SKM-1 treated with dmso at 0.1 percent for 144 hours (cell line): ENCODE results near the gene LCLAT1.

Experiments used
- DNase-seq: peaks from one replicate; lab custom pipeline; 2025; ENCODE audit not compliant: unreplicated experiment; lab: John Stamatoyannopoulos, UW

LCLAT1 gene

DNA sequence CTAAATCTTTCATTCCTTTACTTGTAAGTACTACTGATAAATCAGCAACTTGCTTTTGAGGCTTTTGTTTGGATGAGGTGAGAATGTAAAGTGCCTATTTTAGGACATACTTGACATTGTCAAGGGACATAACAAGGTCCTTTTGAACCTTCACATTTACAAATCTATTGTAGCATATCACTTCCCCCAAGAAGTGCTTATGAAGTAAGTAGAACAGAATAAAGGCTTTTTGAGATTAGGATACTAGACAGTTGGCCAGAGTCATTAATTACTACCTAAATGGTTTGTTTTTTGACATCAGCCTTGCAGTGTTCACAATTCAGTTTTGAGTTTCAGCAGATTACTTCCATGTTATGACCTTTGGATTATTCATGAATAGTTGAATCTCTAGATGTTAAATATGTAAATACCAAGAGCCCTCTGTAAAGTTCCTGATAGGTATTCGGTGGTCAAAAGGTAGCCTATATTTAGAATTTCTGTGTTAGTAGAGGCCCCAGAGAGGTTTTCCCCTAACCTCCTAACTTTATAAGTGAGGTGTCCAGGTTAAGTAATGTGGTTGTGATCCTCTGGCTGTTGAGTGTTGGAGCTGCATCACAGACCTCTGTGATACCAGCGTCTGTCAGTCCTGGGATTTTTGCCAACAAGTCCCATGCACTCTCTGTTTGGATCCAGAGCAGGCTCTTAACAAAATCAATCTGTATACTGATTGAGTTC is 67.2 kb downstream of the LCLAT1 start:
- no peak for DNase-seq

GRCh38 chr2:30514848-30515435 is 67.9 kb downstream of the LCLAT1 start:
- no peak for DNase-seq

DNA sequence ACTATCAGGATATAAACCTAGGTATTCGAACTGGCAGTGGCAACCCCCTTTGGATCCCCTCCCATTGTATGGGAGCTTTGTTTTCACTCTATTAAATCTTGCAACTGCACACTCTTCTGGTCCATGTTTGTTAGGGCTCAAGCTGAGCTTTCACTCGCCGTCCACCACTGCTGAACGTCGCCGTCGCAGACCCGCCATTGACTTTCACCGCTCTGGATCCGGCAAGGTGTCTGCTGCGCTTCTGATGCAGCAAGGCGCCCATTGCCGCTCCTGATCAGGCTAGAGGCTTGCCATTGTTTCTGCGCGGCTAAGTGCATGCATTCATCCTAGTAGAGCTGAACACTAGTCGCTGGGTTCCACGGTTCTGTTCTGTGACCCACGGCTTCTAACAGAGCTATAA is 69.1 kb downstream of the LCLAT1 start:
- no peak for DNase-seq

DNA sequence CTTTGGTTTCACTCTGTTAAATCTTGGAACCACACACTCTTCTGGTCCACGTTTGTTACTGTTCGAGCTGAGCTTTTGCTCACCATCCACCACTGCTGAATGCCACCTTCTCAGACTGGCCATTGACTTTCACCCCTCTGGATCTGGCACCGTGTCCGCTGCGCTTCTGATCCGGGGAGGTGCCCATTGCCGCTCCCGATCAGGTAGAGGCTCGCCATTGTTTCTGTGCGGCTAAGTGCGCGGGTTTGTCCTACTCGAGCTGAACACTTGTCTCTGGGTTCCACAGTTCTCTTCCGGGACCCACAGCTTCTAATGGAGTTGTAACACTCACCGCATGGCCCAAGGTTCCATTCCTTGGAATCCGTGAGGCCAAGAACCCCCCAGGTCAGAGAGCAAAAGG is 72.8 kb downstream of the LCLAT1 start:
- DNase-seq: no peak

GRCh38 chr2:30522421-30522820 is 75.4 kb downstream of the LCLAT1 start:
- no peak for DNase-seq

DNA sequence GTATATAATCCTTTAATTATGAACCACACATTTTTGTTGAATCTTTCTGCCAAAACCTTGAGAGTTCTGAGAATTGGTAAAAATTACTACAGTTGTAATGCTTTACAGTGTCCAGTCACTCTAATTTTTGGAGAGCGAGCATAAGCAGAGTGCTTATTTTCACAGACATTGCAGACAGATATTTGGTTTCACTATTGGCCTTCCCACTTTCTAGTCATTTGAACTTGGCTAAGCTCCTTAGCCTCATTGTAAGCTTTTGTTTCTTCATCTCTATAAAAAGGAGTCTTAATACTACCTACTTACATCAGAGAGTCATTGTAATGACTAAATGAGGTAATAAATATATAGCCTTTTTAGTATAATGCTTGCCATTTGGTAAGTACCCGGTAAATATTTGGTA is 80.4 kb downstream of the LCLAT1 start:
- DNase-seq: no peak

- DNase-seq: no peak
Measured at GRCh38 chr2:30527859-30528258, 80.8 kb downstream of the LCLAT1 start.

GRCh38 chr2:30530346-30530745 is 83.3 kb downstream of the LCLAT1 start:
- DNase-seq: no peak

DNA sequence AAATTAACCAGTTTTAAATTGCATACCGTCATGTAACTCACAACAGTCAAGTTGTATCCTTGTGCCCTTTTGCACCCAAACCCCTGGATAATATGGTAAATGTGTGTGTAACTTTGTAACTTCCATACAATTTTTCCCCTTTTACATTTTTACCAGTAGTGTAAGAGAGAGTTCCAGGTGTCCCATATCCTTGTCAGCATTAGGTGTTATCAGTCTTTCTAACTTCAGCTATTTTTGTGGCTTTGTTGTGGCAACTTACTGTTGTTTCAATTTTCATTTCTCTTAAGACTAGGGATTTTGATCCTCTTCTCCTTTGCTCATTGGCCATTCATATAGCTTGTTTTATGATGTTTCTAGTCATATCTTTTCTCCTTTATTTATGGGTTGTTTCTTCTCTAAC is 94.6 kb downstream of the LCLAT1 start:
- no peak for DNase-seq

GRCh38 chr2:30545875-30546274 is 98.8 kb downstream of the LCLAT1 start:
- no peak for DNase-seq

DNA sequence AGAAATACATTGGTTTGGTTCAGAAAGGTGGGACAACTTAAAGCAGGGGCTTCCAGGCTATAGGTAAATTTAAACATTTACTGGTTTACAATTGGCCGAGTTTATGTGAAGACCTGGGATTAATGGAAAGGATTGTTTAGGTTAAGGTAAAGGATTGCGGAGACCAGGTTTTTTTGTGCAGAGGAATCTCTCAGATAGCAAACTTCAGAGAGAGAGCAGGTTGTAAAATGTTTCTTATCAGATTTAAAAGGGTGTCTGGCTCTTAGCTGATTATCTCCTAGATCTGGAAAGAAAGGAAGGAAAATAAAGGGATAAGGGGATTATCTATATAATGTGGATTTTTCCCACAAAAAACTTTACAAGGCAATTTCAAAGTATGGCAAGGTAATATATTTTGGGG is 101.3 kb downstream of the LCLAT1 start:
- DNase-seq: no peak

- DNase-seq: no peak
Measured at GRCh38 chr2:30549096-30549495, 102.0 kb downstream of the LCLAT1 start.

- DNase-seq: no peak
Measured at GRCh38 chr2:30559544-30560275, 112.7 kb downstream of the LCLAT1 start.

DNA sequence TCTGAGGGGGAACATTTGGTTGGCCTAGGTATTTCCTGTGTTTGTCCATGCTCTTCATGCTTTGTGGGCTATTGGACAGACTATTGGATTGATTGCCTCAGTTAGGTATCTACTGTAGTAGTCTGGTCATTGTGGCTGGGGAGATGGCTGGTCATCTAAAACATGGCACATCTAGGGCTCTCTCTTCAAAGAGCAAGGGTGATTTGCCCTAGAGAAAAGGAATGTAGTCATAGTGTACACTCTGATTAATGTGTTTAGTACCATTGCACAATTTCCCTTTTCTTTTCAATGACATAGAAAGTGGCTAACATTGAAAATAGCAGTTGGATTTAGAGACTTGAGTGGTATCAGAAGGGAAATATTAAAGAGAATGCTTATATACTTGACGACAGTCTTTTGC is 114.3 kb downstream of the LCLAT1 start:
- DNase-seq: no peak

GRCh38 chr2:30565851-30566358 is 118.9 kb downstream of the LCLAT1 start:
- DNase-seq: no peak

GRCh38 chr2:30566631-30567030 is 119.6 kb downstream of the LCLAT1 start:
- DNase-seq: no peak

GRCh38 chr2:30567317-30567716 is 120.3 kb downstream of the LCLAT1 start:
- DNase-seq: no peak

GRCh38 chr2:30569946-30570345 is 122.9 kb downstream of the LCLAT1 start:
- DNase-seq: no peak

- no peak for DNase-seq
Measured at GRCh38 chr2:30577151-30577550, 130.1 kb downstream of the LCLAT1 start.

- no peak for DNase-seq
Measured at GRCh38 chr2:30580391-30580790, 133.3 kb downstream of the LCLAT1 start.

DNA sequence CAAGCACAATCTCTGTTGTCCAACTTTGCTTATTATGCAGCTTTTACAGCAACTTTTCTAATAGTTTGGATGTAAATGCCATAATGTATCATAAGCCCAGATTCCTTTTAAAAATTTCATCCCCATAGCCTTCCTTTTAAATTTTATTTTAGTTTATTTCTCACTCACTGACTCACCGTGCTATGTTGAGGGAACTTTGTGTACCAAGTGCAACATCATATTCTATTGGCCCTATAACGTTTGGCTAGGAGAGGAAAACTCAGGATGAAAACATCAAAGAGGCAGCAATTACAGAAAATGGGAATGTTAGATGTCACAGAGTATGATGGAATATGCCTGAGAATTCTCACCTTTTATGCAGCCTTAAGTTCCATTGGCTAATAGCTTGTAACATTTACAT is 135.5 kb downstream of the LCLAT1 start:
- DNase-seq: no peak

DNA sequence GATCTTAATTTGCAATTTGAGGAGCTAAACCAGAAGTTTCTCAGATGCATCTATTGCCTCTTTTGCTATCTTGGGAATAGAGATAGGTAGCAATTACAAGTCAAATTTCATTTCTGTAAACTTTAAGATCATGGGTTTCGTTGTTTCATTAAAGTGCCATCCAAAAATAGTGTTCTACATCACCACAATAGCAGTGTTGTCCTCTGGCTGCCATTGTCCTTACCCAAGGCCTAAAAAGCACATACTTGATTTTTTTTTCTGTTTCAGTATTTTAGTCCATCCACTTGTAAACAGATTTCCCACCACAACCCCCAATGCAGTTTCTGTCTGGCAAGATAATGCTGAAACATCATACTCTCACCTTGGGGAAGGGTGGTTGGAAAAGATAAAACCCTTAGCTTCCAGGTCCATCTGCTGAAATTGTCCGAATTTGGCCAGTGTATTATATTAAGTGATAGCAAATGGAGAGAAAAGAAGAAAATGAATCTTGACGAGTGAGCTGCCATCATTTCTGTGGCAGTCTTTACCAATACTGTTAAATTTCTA is 136.2 kb downstream of the LCLAT1 start:
- DNase-seq: no peak
